Activated CD8-positive, alpha-beta memory T cell treated with anti-CD3 and anti-CD28 coated beads for 4 hours (primary cell): ENCODE measurements around the gene C6orf15.
A peak's percentile ranks its signal among the peaks of the same experiment; 100 is the strongest.
"Not testable (repeated sequence)": the region's sequence is repeated elsewhere in the genome, so short reads cannot be mapped to it uniquely, and the experiment has no call there.

Experiments used
- DNase-seq, 2 donors: peaks; one replicate each; pipeline ENCODE4 v3.0.0-alpha.2; 2020; ENCODE audit warnings: low read depth in 2 of 2

Gene C6orf15

GRCh38 chr6:31068669-31069340, 43.6 kb downstream of the C6orf15 start:
- DNase-seq = peak; percentile 33 to 35

- not testable (repeated sequence) for DNase-seq
Measured at GRCh38 chr6:31067891-31068668, 44.3 kb downstream of the C6orf15 start.

GRCh38 chr6:31067028-31067427, 45.3 kb downstream of the C6orf15 start:
- not testable (repeated sequence) for DNase-seq

GRCh38 chr6:31065556-31065955, 46.8 kb downstream of the C6orf15 start:
- no peak for DNase-seq

GRCh38 chr6:31063906-31064435, 48.4 kb downstream of the C6orf15 start:
- no peak for DNase-seq
